Measurements from ENCODE around the gene OSBPL7. TPM values are rescaled to one million over a fixed set of nuclear protein-coding genes. Genes with fewer than 3 reads are reported as not detected.

OSBPL7 gene
- total RNA-seq, 1 donor from 2014 or later, result 4.4 TPM

GRCh38 chr17:47763913-47764582 lies 57.5 kb downstream of the OSBPL7 start:
- H3K27me3 ChIP-seq (ENCODE audit: low read depth), result peaks cover 69% of the 10 kb centered on the region
- no peaks in the 10 kb centered on the region for H3K36me3 ChIP-seq
- no peak overlapping the region for H3K27ac ChIP-seq (replicated peaks)
- TF ChIP-seq, protein P1, sequence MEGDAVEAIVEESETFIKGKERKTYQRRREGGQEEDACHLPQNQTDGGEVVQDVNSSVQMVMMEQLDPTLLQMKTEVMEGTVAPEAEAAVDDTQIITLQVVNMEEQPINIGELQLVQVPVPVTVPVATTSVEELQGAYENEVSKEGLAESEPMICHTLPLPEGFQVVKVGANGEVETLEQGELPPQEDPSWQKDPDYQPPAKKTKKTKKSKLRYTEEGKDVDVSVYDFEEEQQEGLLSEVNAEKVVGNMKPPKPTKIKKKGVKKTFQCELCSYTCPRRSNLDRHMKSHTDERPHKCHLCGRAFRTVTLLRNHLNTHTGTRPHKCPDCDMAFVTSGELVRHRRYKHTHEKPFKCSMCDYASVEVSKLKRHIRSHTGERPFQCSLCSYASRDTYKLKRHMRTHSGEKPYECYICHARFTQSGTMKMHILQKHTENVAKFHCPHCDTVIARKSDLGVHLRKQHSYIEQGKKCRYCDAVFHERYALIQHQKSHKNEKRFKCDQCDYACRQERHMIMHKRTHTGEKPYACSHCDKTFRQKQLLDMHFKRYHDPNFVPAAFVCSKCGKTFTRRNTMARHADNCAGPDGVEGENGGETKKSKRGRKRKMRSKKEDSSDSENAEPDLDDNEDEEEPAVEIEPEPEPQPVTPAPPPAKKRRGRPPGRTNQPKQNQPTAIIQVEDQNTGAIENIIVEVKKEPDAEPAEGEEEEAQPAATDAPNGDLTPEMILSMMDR (IDR thresholded peaks at IDR 0.05; ENCODE audit: borderline replicate concordance), result no peak
- DNase-seq, result no peak
- no peak overlapping the region for H3K4me3 ChIP-seq
- H3K4me1 ChIP-seq, result no peaks in the 10 kb centered on the region
- H3K9me3 ChIP-seq (replicated peaks), result peaks cover 44% of the 10 kb centered on the region
- intact Hi-C loops (cut with micrococcal nuclease), result no loop called here

DNA sequence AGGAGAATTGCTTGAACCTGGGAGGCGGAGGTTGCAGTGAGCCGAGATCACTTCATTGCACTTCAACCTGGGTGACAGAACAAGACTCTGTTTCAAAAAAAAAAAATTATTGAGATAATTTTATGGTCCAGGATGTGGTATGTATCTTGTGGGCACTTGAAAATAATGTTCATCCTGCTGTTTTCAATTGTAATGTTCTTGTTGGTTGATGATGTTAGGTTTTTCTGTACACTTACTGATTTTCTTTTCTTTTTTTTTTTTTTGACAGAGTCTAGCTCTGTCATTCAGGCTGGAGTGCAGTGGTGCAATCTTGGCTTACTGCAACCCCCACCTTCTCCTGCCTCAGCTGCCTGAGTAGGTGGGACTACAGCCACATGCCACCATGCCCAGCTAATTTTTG lies 58.9 kb downstream of the OSBPL7 start:
- Histone ChIP-seq H3K4me1 (no peaks in the 10 kb centered on the region), H3K4me3 (no peak overlapping the region), H3K27me3 (ENCODE audit: low read depth) (peaks cover 70% of the 10 kb centered on the region), H3K9me3 (replicated peaks) (peaks cover 44% of the 10 kb centered on the region), H3K27ac (replicated peaks) (no peak overlapping the region), H3K36me3 (no peaks in the 10 kb centered on the region)
- DNase-seq, result no peak
- TF ChIP-seq, protein P1 (IDR thresholded peaks at IDR 0.05; ENCODE audit: borderline replicate concordance), result no peak
- intact Hi-C loops (cut with micrococcal nuclease), result no loop called here

- TF ChIP-seq, protein P1 (IDR thresholded peaks at IDR 0.05; ENCODE audit: borderline replicate concordance), result no peak
- Histone ChIP-seq H3K4me3 (no peak overlapping the region), H3K9me3 (replicated peaks) (peaks cover 56% of the 10 kb centered on the region), H3K4me1 (no peaks in the 10 kb centered on the region), H3K36me3 (no peaks in the 10 kb centered on the region), H3K27me3 (ENCODE audit: low read depth) (peaks cover 71% of the 10 kb centered on the region), H3K27ac (replicated peaks) (no peak overlapping the region)
- intact Hi-C loops (cut with micrococcal nuclease), result no loop called here
- DNase-seq, result no peak
Observed at GRCh38 chr17:47760409-47761140, 61.0 kb downstream of the OSBPL7 start.

- H3K36me3 ChIP-seq, result no peaks in the 10 kb centered on the region
- no peaks in the 10 kb centered on the region for H3K4me1 ChIP-seq
- peaks cover 82% of the 10 kb centered on the region for H3K27me3 ChIP-seq (ENCODE audit: low read depth)
- H3K9me3 ChIP-seq (replicated peaks), result peaks cover 39% of the 10 kb centered on the region
- TF ChIP-seq, protein P1 (IDR thresholded peaks at IDR 0.05; ENCODE audit: borderline replicate concordance), result no peak
- no peak overlapping the region for H3K4me3 ChIP-seq
- no peak for DNase-seq
- H3K27ac ChIP-seq (replicated peaks), result no peak overlapping the region
- intact Hi-C loops (cut with micrococcal nuclease), result no loop called here
Observed at GRCh38 chr17:47757386-47757785, 64.2 kb downstream of the OSBPL7 start.

Other genes starting within 250 kb of the OSBPL7 start
- gene KPNB1, start 171.9 kb downstream of the OSBPL7 start, total RNA-seq, result 173 TPM
- 14.8 TPM for gene TBKBP1, start 127.6 kb downstream of the OSBPL7 start, total RNA-seq
- 0.25 TPM for gene TBX21, start 88.6 kb downstream of the OSBPL7 start, total RNA-seq
- gene MRPL10, start 9.7 kb upstream of the OSBPL7 start, total RNA-seq, result 60.5 TPM
- 0.63 TPM for gene LRRC46, start 9.9 kb upstream of the OSBPL7 start, total RNA-seq
- 27.1 TPM for gene SCRN2, start 19.5 kb upstream of the OSBPL7 start, total RNA-seq
- 0.16 TPM for gene SP6, start 29.4 kb upstream of the OSBPL7 start, total RNA-seq
- 13.9 TPM for gene SP2, start 74.4 kb upstream of the OSBPL7 start, total RNA-seq
- gene PNPO, start 119.8 kb upstream of the OSBPL7 start, total RNA-seq, result 25.3 TPM
- gene PRR15L, start 136.1 kb upstream of the OSBPL7 start, total RNA-seq, result 0.14 TPM
- gene CDK5RAP3, start 149.3 kb upstream of the OSBPL7 start, total RNA-seq, result 50.1 TPM
- 50.6 TPM for gene COPZ2, start 216.0 kb upstream of the OSBPL7 start, total RNA-seq
- 895 TPM for gene NFE2L1, start 226.6 kb upstream of the OSBPL7 start, total RNA-seq